ENCODE results near the gene PLA2G4E.

PLA2G4E gene

DNA sequence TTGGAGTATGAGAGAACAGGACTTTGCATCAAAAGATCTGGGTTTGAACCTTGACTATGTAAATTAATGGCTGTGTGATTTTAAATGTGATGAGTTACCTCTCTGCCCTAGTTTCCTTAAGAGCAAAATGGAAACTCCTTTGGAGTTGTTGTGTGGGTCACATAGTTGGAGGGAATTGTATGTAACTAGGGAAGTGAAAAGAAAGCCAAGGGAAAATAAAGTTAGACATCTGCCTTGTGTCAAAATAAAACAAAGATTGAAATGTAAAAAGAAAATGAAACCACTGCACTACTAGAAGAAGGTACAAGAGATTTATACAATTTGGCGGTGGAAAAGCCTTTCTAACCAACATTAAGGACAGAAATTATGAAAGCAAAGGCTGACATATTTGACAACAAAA, 46.8 kb downstream of the PLA2G4E start:
- no peak for DNase-seq

GRCh38 chr15:41972253-41973242, 48.3 kb downstream of the PLA2G4E start, which contains the start of gene EHD4:
Gene EHD4, minus strand, starts transcription at chr15:41972557. Its CDS starts 63 bp downstream, at chr15:41972494.
- peak; percentile 88 to 91 for DNase-seq

DNA sequence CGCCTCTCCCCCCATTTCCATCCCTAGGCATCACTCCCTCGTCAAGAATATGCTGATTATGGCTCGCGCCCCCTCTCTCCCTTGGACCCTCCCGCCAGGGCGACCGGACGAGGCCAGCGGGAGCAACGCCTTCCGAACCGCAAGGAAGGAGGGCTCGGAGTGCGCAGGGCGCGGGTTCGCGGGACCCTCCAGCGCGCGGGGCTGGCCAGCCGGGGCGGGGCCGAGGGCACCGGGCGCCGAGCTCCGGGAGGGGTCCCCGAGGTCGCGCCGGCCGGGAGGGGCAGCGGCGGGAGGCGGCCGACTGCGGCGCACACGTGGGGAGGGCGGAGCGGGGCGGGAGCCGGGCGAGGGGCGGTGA, 49.0 kb downstream of the PLA2G4E start:
- DNase-seq, result no peak

DNA sequence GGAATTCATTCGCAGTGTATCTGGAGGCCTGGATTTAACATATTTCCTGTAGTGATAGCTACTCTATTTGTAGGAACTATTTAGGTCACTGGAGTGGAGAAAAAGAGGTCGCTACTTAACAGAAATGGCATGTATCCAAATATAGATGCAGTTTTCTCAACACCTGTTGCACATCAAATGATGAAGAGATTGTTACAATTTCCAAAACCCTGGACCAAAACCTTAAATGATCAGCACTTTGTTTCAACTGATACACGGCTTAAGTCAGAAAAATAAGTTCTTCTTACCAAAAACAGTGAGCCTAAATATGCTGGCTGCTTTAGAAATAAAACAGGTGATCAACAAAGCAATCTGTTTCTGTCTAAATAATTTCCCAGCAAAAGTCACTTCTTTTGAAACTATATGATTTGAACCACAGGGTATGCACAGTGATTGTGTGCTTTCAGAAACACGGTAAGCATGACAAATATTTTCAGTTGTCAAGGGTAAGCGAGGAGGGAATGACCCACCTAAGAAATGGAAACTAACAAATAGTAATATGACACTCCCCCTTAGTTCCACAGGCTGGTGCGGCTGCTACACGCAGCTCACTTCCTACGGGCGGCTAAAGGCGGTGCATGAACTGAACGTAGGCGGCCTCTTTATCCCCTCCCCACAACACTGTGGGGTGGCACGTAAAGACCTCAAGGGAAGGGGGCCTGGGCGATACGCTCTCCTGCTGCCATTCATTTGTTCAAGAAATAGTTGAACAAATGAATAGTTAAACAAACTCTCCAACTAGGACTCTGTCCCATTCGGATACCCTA, 49.5 kb downstream of the PLA2G4E start:
- peak; percentile 60 for DNase-seq

GRCh38 chr15:41970456-41970855, 50.4 kb downstream of the PLA2G4E start:
- no peak for DNase-seq

DNA sequence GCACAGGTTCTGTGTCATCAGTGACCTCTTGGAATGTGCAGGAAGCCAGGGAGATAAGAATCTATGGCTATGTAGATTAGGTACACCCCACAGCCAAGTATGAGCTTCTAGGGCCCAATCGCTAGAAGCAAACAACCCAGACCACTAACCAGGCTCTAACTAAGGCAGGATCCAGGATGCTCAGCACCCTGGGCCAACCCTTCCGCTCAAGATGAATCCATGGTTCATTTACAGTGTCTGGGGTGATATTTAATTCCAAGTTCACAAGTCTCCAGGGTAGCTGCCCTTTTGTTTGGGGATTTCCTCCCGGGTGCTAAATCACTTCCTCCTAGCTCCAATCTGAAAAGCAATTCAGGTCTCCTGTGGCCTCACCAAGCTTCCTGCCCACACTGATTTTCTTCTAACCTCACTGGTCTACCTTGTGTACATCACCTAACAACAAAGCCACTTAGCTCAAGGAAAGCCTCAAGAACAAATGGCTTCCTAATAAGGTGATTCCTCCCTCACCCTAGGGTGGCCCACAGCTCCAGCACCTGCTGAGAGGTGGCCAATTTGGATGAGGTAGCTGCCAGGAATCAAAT, 50.9 kb downstream of the PLA2G4E start:
- DNase-seq, result no peak

- no peak for DNase-seq
Observed at GRCh38 chr15:41968701-41969100, 52.1 kb downstream of the PLA2G4E start.

DNA sequence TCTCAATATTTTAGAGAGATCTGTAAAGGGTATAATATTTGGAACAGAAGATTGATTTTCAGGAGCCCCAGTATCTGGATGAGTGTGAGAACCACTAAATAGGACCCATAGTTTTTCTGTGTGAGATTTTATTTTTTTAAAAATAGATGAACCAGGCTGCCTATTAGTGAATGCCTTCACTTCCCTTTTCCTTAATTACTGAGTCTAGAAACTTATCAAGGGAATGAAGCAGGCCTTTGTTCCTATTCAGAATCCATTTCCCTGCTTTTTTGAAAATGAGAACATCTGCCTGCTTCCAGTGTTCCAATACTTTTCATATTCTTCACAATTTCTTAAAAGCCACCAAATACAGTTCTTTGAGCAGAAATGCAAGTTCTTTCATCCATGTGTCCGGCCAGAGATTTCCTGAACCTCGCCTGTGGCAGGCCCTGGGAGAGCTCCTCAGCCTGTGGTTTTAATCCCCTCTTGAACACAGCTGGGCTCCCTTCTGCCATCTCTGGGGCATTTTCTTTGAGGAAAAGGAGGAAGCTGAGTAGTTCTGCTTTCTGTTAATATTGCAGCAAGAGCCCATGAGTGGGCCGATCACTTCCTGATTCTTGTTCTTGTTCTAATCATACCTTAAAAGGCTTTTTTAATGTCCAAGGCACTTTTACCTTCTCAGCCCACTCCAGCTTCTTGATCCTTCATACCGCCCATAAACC, 53.2 kb downstream of the PLA2G4E start:
- no peak for DNase-seq

DNA sequence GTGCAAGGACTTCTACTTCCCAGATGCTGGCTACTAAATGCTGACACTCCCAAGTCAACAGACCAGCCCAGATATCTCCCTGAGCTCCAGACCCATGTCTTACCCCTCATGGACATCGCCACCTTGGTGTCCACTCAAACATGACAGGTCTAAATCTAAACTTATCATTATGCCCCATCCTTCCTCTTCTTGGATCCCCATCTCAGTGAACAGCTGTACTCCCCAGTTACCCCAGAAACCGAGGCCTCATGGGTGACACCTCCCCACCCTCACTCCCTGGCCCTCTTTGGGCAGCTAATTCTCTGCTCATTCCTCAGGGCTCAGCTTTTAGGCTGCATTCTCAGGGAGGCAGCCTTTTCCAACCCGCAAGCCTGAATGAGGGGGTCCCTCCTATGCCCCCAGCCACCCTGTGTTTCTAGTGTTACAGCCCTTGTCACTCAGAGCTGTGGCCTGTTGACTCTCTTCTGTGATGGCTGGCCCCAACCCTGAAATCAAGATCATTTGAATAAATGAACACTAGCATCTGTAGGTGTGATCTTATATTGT, 53.8 kb downstream of the PLA2G4E start:
- DNase-seq, result no peak

- DNase-seq, result no peak
Observed at GRCh38 chr15:41966414-41966812, 54.4 kb downstream of the PLA2G4E start.

DNA sequence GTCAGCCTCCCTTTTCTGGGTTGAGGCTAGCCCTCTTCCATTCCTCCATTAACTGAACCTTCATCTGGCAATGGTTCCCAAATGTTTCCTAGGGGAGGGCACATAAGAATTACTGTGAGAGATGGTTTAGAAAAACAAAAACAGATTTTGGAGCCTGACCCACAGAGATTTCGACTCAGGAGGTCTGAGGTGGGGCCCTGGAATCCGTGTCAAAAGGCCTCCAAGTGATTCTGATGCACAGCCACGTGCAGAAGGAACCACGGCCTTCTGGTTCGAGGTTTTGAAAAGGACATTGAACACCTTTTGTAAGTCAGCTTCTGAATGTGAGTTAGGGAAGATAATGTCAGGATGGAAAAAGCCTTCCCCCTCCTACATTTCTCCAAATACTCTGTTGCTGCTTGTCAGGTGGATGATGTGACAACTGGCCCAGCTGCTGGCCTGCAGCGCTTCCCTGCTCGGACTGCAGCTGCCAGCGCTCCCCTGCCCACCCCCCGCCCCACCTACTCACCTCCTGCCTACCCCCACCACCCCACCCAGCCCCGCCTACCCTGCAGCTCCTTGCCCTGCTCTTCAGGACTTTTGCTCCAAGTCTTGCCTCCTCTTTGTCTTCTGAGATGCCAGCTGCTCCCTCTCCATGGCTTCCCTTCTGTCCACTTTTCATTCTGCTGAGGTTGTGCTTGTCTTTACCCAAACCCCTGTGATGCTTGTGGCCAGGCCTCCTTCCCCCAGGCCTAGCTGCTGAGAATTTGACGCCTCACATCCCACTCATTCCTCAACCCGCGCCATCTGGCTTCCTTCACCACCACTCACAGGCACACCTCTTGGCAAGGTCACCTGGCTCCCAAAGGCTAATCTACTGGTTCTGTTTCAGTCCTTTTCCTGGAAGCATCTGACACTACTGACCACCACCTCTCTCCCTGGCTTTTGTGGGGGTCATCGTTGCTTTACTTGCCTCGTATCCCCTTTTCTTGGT, 55.1 kb downstream of the PLA2G4E start:
- no peak for DNase-seq

DNA sequence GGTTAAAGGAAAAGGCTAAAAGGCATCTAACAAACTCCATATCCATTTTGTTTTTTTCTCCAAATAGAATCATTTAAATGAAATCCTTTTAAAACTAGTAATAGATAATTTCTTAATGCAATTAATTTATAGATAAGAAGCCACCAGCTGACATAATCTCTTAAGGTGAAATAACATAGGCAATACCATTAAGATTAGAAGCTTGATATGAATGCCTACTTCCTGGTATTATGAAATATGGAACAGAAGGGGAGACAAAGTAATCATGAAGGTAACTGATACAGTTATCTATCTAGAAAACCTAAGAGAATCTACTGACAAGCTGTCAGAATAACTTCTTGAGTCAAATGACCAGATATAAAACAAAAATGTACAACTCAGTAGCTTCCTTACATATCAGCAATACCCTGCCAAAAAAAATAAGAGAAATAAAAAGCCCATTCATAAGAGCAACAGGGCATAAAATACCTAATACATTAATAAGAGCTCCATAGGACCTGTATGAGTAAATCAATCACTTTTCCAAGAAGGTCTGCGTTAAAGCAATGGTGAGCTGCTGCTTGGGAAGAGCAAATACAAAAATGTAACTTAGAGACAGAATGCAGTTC, 59.1 kb downstream of the PLA2G4E start:
- no peak for DNase-seq

DNA sequence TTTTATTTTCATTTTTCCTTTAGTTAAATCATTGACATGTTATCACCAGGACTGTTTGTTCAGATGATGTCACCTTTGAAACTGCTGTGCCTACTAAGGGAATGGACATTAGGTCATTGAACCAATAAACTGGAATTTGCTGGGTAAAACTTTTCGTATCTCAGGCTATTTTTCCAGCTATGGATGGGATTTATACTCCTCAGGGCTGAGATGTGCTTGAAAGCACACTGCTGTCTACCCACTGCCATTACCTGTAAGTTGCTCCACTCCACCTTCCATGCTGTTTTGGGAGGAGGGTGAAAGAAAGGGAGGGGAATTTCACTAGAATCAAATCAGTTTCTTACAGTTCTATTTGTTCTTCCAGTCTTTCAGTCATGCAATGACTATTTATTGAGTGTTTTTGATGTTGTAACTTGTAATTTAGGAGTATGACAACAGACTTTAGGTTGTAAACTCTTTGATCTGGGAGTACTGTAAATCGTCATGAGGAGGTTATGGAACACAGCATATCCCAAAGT, 59.8 kb downstream of the PLA2G4E start:
- no peak for DNase-seq

DNA sequence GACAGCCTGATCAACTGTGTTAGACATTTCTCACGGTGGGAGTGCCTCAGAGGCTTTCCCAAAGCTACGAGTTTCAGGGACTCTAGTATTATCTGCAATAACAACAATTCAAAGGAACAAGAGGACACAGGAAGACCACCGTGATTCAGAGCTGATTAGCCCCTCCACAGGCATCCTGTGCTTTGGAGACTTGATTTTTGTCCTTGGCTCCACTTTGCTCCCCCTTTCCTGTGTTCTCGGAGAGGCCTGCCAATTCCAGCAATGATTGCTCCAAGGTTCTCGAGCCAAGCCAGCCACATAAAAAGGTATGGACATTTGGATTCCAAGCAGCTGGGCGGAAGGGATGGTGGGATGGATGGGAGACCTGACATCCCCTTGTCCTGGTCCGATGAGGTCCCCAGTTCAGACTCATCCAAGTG, 62.8 kb downstream of the PLA2G4E start:
- DNase-seq, result no peak

DNA sequence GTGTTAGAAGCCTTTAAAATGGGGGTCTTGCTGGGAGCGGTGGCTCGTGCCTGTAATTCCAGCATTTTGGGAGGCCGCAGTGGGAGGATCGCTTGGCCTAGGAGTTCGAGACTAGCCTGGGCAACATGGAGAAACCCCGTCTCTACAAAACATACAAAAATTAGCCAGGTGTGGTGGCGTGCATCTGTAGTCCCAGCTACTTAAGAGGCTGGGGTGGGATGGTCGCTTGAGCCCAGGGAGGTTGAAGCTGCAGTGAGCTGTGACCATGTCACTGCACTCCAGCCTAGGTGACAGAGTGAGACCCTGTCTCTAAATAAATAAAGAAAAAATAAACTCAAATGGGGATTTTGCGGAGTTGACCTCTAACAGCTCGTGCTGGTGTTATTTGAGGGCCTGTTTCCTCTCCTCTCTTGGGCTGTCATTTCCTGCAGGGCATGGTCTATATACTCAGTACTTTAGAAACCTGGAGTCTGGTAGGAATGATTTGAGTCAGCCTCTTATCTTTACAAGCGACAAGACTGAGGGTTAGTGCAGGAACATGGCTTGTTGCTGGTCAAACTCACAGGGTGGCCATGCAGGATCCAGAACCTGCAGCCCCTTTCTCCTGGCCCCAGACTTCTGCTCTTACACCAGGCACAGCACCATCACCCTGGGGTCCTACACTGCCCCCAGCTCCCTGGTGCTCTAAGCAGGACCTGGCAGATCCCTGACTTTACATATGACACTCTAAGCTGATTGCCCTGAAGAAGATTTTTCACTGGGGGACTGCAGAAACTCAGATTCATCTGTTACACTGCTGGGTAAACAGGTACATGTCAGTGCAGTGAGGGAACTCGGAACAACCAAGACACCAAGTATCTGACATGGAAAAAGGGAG, 63.6 kb downstream of the PLA2G4E start:
- DNase-seq, result no peak

DNA sequence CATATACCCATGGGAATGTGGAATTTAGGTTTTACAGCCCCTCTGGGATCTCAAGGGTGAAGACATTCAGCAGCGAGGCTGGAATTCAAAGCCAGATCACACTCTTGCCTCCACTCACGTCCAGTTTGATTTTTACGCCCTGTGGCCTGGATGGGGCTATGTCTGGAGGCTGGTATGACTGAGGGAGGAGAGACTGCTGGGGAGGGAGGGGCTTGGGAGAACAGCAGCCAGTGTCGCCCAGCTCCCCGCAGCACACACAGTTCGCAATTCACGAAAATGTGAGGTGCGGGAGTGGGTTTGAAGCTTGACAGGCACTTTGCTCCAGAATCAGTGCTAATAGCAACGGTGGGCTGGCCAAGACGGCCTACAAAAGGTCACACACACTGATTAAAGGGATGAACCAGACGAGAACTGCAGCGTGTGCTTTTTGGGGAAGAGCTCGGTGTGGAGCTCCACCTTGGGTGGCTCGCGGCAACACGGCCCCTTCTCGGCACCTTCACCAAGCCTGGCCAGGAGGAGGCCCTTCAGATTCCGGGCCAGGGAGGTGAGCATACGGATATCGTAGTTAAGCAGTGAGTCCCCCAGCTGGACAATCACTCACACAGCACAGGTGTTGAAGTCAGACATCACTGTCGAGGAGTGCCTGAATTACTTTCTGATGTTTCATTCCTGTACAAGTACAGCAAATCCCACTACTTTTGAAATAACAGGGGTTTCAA, 64.9 kb downstream of the PLA2G4E start:
- DNase-seq, result no peak

- DNase-seq, result no peak
Observed at GRCh38 chr15:41955100-41955499, 65.7 kb downstream of the PLA2G4E start.

GRCh38 chr15:41954036-41954435, 66.8 kb downstream of the PLA2G4E start:
- DNase-seq, result no peak
